Astrocyte (in vitro differentiated cells and primary cell): ENCODE data around the gene ANO3. TPM values are rescaled to one million over a fixed set of nuclear protein-coding genes. Genes with fewer than 3 reads are reported as not detected.

Experiments
- DNase-seq: peaks from one replicate; pipeline ENCODE4 v3.0.0-alpha.2; 2010; ENCODE audit warnings: low read depth
- FAIRE-seq: peaks from 2 replicates; lab custom pipeline; 2011; peaks lifted over from hg19 to GRCh38; lab: Jason Lieb, UNC
- H2AFZ ChIP-seq: 2 replicates; pipeline ENCODE4 v1.6.0; 2012; ENCODE audit warnings: low read depth, low read length, inconsistent platforms
- H3K27ac ChIP-seq: 2 replicates; pipeline ENCODE4 v1.5.1; 2011; ENCODE audit warnings: low read depth, low read length, inconsistent platforms
- H3K27me3 ChIP-seq: 2 replicates; pipeline ENCODE4 v1.6.0; 2011; ENCODE audit warnings: low read length, inconsistent platforms; ENCODE audit not compliant: insufficient read depth
- H3K36me3 ChIP-seq: 2 replicates; pipeline ENCODE4 v1.5.1; 2011; ENCODE audit warnings: low read length, inconsistent platforms; ENCODE audit not compliant: insufficient read depth
- H3K4me1 ChIP-seq: 2 replicates; pipeline ENCODE4 v1.5.1; 2011; ENCODE audit warnings: low read length, inconsistent platforms; ENCODE audit not compliant: insufficient read depth
- H3K4me2 ChIP-seq: 2 replicates; pipeline ENCODE4 v1.6.0; 2012; ENCODE audit warnings: low read length, inconsistent platforms
- H3K4me3 ChIP-seq: 2 replicates; pipeline ENCODE4 v1.5.1; 2011; ENCODE audit warnings: low read depth, mild to moderate bottlenecking, low read length, inconsistent platforms; ENCODE audit not compliant: insufficient read depth
- H3K79me2 ChIP-seq: 2 replicates; pipeline ENCODE4 v1.6.0; 2012; ENCODE audit warnings: mild to moderate bottlenecking, low read length, inconsistent platforms; ENCODE audit not compliant: insufficient read depth
- H3K9ac ChIP-seq: 2 replicates; pipeline ENCODE4 v1.6.0; 2012; ENCODE audit warnings: mild to moderate bottlenecking, low read length, inconsistent platforms
- H3K9me3 ChIP-seq: 2 replicates; pipeline ENCODE4 v1.5.1; 2012; ENCODE audit warnings: low read depth, mild to moderate bottlenecking, low read length, inconsistent platforms; ENCODE audit not compliant: insufficient read depth
- H4K20me1 ChIP-seq: 2 replicates; pipeline ENCODE4 v1.6.0; 2012; ENCODE audit warnings: low read length, inconsistent platforms; ENCODE audit not compliant: insufficient read depth
- H3K27ac Mint-ChIP-seq: one replicate; pipeline ENCODE4 v1.8.0; 2021; ENCODE audit warnings: mild to moderate bottlenecking, mixed read lengths; ENCODE audit not compliant: unreplicated experiment
- H3K27me3 Mint-ChIP-seq: one replicate; pipeline ENCODE4 v1.8.0; 2021; ENCODE audit warnings: low read depth, mixed read lengths; ENCODE audit not compliant: unreplicated experiment
- H3K36me3 Mint-ChIP-seq: one replicate; pipeline ENCODE4 v1.8.0; 2021; ENCODE audit warnings: low read depth, mixed read lengths; ENCODE audit not compliant: unreplicated experiment
- H3K4me1 Mint-ChIP-seq: one replicate; pipeline ENCODE4 v1.8.0; 2021; ENCODE audit warnings: low read depth, mixed read lengths; ENCODE audit not compliant: unreplicated experiment
- H3K4me3 Mint-ChIP-seq: one replicate; pipeline ENCODE4 v1.8.0; 2021; ENCODE audit warnings: mild to moderate bottlenecking, moderate library complexity, mixed read lengths; ENCODE audit not compliant: unreplicated experiment
- H3K9me3 Mint-ChIP-seq: one replicate; pipeline ENCODE4 v1.8.0; 2021; ENCODE audit warnings: mild to moderate bottlenecking, mixed read lengths; ENCODE audit not compliant: unreplicated experiment
- EZH2 ChIP-seq: IDR thresholded peaks from 2 replicates; pipeline ENCODE4 v1.6.1; 2012; ENCODE audit warnings: mild to moderate bottlenecking, low read length, inconsistent platforms; ENCODE audit not compliant: insufficient read depth
- total RNA-seq: library from RNA; stranded (reverse); gene quantifications from 2 replicates; pipeline ENCODE4 v1.2.1, GENCODE V29; 2021
- TF ChIP-seq, protein P1 (sequence below): IDR thresholded peaks from 2 replicates; pipeline ENCODE4 v1.5.1; 2011; ENCODE audit warnings: low read depth, mild to moderate bottlenecking, inconsistent platforms, low read length, moderate library complexity; ENCODE audit not compliant: insufficient read depth

The ANO3 gene
- total RNA-seq, 1 donor from 2014 or later: 0.11 TPM

DNA sequence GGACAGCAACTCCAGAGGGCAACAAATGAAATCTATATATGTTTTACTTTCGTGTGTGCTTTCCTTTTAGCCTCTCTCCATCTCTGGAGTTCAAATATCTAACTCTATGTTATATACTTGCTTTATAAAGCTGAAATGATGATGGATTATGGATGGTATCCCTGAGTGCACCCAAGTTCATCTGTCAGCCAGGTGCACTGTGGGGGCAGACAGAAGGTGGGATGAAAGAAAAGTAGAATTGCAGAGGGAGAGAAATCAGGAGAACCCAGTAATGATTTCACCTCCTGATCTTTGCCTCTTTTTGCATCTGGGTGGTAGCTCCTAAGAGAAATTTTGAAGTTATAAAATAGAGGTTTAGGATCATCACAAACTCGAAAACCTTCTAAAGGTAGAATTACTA lies 237.7 kb downstream of the ANO3 start:
- H3K27ac Mint-ChIP-seq: no peak overlapping the region
- H3K9ac ChIP-seq: no peak overlapping the region
- no peaks in the 10 kb centered on the region for H3K27me3 Mint-ChIP-seq
- H3K36me3 Mint-ChIP-seq: no peaks in the 10 kb centered on the region
- H3K4me1 ChIP-seq: no peaks in the 10 kb centered on the region
- peaks cover 7% of the 10 kb centered on the region for H3K4me1 Mint-ChIP-seq
- DNase-seq (no peak), FAIRE-seq (no peak)
- no peaks in the 10 kb centered on the region for H3K9me3 Mint-ChIP-seq
- H3K27me3 ChIP-seq: peaks cover 4% of the 10 kb centered on the region
- H4K20me1 ChIP-seq: no peaks in the 10 kb centered on the region
- H3K4me3 ChIP-seq: no peak overlapping the region
- TF ChIP-seq EZH2: no peak
- TF ChIP-seq, protein P1, sequence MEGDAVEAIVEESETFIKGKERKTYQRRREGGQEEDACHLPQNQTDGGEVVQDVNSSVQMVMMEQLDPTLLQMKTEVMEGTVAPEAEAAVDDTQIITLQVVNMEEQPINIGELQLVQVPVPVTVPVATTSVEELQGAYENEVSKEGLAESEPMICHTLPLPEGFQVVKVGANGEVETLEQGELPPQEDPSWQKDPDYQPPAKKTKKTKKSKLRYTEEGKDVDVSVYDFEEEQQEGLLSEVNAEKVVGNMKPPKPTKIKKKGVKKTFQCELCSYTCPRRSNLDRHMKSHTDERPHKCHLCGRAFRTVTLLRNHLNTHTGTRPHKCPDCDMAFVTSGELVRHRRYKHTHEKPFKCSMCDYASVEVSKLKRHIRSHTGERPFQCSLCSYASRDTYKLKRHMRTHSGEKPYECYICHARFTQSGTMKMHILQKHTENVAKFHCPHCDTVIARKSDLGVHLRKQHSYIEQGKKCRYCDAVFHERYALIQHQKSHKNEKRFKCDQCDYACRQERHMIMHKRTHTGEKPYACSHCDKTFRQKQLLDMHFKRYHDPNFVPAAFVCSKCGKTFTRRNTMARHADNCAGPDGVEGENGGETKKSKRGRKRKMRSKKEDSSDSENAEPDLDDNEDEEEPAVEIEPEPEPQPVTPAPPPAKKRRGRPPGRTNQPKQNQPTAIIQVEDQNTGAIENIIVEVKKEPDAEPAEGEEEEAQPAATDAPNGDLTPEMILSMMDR: no peak
- no peaks in the 10 kb centered on the region for H3K79me2 ChIP-seq
- no peak overlapping the region for H2AFZ ChIP-seq
- H3K4me2 ChIP-seq: no peak overlapping the region
- no peaks in the 10 kb centered on the region for H3K9me3 ChIP-seq
- H3K4me3 Mint-ChIP-seq: no peak overlapping the region
- no peak overlapping the region for H3K27ac ChIP-seq
- H3K36me3 ChIP-seq: no peaks in the 10 kb centered on the region

DNA sequence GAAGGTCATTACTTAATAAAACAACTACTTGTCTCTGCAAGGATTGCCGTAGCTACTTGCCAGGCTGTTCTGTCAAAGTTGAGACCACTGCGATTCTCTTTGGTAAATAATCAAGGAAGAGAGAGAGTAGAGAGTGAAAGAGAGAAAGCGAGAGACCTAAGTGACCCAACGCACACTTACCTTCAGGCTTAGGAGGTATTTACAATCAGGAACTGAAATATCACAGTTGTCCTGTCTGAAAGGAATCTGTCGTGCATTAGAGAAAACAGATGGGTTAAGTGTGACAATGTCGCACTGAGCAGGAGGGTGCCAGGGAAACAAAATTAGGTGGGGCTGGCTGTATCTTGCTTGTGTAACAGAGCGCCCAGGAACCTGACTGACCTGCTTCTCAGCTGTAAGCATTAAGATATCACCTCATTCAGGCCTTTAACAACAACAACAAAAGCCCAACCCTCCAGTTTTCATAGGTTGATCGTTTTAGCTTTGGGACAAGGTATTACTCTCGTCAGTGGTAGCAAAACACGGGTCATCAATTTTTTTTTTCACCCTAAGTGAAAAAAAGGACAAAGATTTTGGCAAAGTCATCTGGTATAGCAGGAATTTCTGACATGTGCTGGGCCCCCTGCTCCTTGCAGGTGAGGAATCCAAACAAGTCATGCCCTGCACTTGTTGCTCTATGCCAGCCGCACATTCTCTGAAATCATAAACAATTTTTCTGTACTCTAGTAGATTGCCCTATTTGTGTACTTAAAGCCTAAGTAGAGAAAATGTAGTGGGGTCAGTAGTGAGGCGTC lies 240.1 kb downstream of the ANO3 start, which contains the start of gene MUC15:
MUC15 (minus strand) TSS at position 403 of the 794 bp plus-strand sequence. CDS start 5,169 bp downstream, outside the sequence.
- FAIRE-seq (no peak), DNase-seq (no peak)
- no peaks in the 10 kb centered on the region for H3K9me3 Mint-ChIP-seq
- Histone ChIP-seq H3K4me2 (no peak within 1 kb of the TSS), H3K4me3 (no peak within 1 kb of the TSS), H2AFZ (no peak within 1 kb of the TSS), H3K9me3 (no peaks in the 10 kb centered on the region), H3K79me2 (no peaks in the 10 kb centered on the region), H3K4me1 (no peaks in the 10 kb centered on the region), H3K27me3 (peaks cover 4% of the 10 kb centered on the region), H4K20me1 (no peaks in the 10 kb centered on the region), H3K9ac (no peak within 1 kb of the TSS), H3K27ac (no peak within 1 kb of the TSS), H3K36me3 (no peaks in the 10 kb centered on the region)
- no peak within 1 kb of the TSS for H3K27ac Mint-ChIP-seq
- no peak within 1 kb of the TSS for H3K4me3 Mint-ChIP-seq
- no peaks in the 10 kb centered on the region for H3K27me3 Mint-ChIP-seq
- peaks cover 7% of the 10 kb centered on the region for H3K4me1 Mint-ChIP-seq
- TF ChIP-seq EZH2: no peak
- TF ChIP-seq, protein P1: no peak
- no peaks in the 10 kb centered on the region for H3K36me3 Mint-ChIP-seq
